ENCODE data around the gene ARAP1.

DNA sequence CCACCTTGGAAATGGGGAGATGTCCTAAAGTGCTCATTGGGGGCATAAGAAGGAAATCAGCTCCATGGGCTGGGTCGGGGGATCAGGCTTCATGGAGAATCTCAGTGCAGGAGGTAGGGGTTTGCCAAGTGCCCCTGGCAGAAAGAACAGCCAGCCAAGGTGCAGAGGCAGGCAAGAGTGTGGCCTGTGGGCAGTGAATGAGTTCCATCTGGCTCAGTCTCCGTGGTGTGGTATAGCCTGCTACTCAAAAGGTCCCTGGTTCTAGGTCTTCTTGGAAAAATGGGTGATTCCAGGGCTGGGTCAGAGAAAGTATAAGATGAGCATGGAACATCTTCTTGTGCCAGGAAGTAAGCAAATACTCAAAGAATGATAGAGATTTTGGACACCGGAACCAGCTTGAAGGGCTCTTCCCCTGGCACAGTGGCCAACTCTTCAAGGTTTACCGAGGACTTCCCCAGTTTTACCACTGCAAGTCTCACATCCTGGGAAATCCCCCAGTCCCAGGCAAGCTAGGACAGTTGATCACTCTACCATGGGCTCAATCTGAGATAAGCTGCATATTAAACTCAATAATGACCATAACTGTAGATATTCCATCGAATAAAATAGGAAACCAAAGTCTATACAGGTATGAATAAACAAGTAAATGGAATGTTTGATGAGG lies 10.6 kb upstream of the ARAP1 start:
- TF ChIP-seq, protein P1, sequence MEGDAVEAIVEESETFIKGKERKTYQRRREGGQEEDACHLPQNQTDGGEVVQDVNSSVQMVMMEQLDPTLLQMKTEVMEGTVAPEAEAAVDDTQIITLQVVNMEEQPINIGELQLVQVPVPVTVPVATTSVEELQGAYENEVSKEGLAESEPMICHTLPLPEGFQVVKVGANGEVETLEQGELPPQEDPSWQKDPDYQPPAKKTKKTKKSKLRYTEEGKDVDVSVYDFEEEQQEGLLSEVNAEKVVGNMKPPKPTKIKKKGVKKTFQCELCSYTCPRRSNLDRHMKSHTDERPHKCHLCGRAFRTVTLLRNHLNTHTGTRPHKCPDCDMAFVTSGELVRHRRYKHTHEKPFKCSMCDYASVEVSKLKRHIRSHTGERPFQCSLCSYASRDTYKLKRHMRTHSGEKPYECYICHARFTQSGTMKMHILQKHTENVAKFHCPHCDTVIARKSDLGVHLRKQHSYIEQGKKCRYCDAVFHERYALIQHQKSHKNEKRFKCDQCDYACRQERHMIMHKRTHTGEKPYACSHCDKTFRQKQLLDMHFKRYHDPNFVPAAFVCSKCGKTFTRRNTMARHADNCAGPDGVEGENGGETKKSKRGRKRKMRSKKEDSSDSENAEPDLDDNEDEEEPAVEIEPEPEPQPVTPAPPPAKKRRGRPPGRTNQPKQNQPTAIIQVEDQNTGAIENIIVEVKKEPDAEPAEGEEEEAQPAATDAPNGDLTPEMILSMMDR (conservative IDR thresholded peaks at IDR 0.05): no peak
- TF ChIP-seq EZH2 (IDR thresholded peaks at IDR 0.05; ENCODE audit: low read depth): no peak
